ENCODE results near the gene LOC101059915.

- TF ChIP-seq GLIS3 (CRISPR knock-in tag; IDR thresholded peaks at IDR 0.05), result no peak
- no peak for TF ChIP-seq PATZ1 (CRISPR knock-in tag; IDR thresholded peaks at IDR 0.05; ENCODE audit: borderline replicate concordance)
Observed at GRCh38 chrX:71661919-71662318, 5.4 kb upstream of the LOC101059915 start.

Measured in SK-N-SH treated with all-trans-retinoic acid at 6 μM for 48 hours (cell line).